Activated CD4-positive, alpha-beta T cell treated with anti-CD3 and anti-CD28 coated beads, Interleukin-2, amount 10 ng/mL, durations not matched to agents 7 days and 5 days (primary cell): ENCODE data around the gene CEP128. TPM values are rescaled to one million over a fixed set of nuclear protein-coding genes. Genes with fewer than 3 reads are reported as not detected.
"Not testable (repeated sequence)": the region's sequence is repeated elsewhere in the genome, so short reads cannot be mapped to it uniquely, and the experiment has no call there.

Experiments used
- CTCF ChIA-PET: fragments of 350-600 bp; sonication (Branson Sonifier 250); formaldehyde crosslinking; loops from one replicate; lab custom pipeline; 2021; ENCODE audit warnings: antibody characterized with exemption; lab: Charles Lee
- POLR2A ChIA-PET: fragments of 350-600 bp; sonication (Branson Sonifier 250); formaldehyde crosslinking; loops from one replicate; lab custom pipeline; 2021; ENCODE audit warnings: antibody characterized with exemption; lab: Charles Lee
- DNase-seq: peaks from one replicate; pipeline ENCODE4 v3.0.0-alpha.2; 2020
- H3K27ac Mint-ChIP-seq: one replicate; pipeline ENCODE4 v1.8.0; 2021; ENCODE audit warnings: mild to moderate bottlenecking, moderate library complexity, mixed read lengths
- H3K27me3 Mint-ChIP-seq: one replicate; pipeline ENCODE4 v1.8.0; 2021; ENCODE audit warnings: mixed read lengths
- H3K36me3 Mint-ChIP-seq: one replicate; pipeline ENCODE4 v1.8.0; 2021; ENCODE audit warnings: low read depth, mixed read lengths
- H3K4me1 Mint-ChIP-seq: one replicate; pipeline ENCODE4 v1.8.0; 2021; ENCODE audit warnings: mixed read lengths
- H3K4me3 Mint-ChIP-seq: one replicate; pipeline ENCODE4 v1.8.0; 2021; ENCODE audit warnings: mild to moderate bottlenecking, moderate library complexity, mixed read lengths
- H3K9me3 Mint-ChIP-seq: one replicate; pipeline ENCODE4 v1.8.0; 2021; ENCODE audit warnings: mixed read lengths
- total RNA-seq, 2 experiments: library from RNA; stranded (reverse); gene quantifications; one replicate each; pipeline ENCODE4 v1.2.3, GENCODE V29; 2021

Gene CEP128
- total RNA-seq, 2 experiments from 2014 or later = 27.4 to 35.8 TPM

GRCh38 chr14:80926397-80927082, 15.0 kb downstream of the CEP128 start:
- no peaks in the 10 kb centered on the region for H3K27me3 Mint-ChIP-seq
- DNase-seq = no peak
- no peak overlapping the region for H3K4me3 Mint-ChIP-seq
- H3K27ac Mint-ChIP-seq = no peak overlapping the region
- peaks cover 25% of the 10 kb centered on the region for H3K9me3 Mint-ChIP-seq
- ChIA-PET POLR2A (no interaction called here), CTCF (interaction anchor here (0.9 to 1.0 kb wide), 2 partner anchors 8 to 52 kb away, joined by 3 read pairs; no protein-coding TSS in a partner anchor)
- H3K4me1 Mint-ChIP-seq = peaks cover 55% of the 10 kb centered on the region
- peaks cover 68% of the 10 kb centered on the region for H3K36me3 Mint-ChIP-seq

DNA sequence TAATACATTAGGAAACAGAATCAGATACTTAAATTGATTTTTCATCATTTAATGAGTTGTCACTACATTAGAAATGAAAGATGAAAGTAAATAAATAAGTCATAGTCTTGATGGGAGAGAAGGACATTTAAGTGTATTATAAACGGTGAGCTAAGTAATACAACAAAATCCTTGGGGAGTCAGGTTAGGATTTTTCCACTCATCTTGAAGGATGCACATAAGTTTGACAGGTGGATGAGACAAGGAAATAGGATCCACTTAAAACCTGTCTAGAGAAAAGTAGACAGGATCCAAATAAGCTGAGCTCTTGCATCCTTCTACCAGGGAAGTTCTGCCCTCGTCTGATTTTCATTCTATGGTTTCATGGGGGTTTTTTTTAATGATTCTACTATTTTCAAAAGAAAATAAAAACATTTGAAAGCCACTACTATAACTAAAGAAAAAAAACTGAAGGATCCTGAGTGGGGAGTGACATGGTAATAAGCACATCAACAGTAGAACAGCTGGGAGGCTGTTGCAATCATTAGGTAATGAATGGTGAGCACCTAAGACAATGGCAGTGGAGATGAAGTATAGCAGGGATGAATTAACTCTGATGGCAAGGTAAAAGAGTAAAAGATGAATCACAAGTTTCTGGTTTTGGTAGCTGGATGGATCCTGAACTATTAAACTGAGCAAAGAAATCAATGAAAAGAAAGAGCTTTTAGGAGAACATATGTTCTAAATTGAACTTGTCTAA, 17.0 kb downstream of the CEP128 start:
- Mint-ChIP-seq H3K27ac (no peak overlapping the region), H3K36me3 (peaks cover 58% of the 10 kb centered on the region), H3K27me3 (no peaks in the 10 kb centered on the region), H3K4me1 (peaks cover 35% of the 10 kb centered on the region), H3K9me3 (peaks cover 25% of the 10 kb centered on the region), H3K4me3 (no peak overlapping the region)
- DNase-seq = no peak
- ChIA-PET POLR2A (no interaction called here), CTCF (interaction anchor here (0.6 to 1.6 kb wide), 3 partner anchors 9 to 246 kb away, joined by 3 to 6 read pairs (median 3); no protein-coding TSS in a partner anchor)

- POLR2A ChIA-PET = no interaction called here
- Mint-ChIP-seq H3K4me1 (peaks cover 28% of the 10 kb centered on the region), H3K27ac (no peak overlapping the region), H3K9me3 (peaks cover 17% of the 10 kb centered on the region), H3K36me3 (peaks cover 47% of the 10 kb centered on the region), H3K27me3 (no peaks in the 10 kb centered on the region), H3K4me3 (no peak overlapping the region)
- CTCF ChIA-PET = interaction anchor here (1.0 kb wide), 1 partner anchor 247 kb away, joined by 3 read pairs; no protein-coding TSS in a partner anchor
- no peak for DNase-seq
These were observed 18.2 kb downstream of the CEP128 start for GRCh38 chr14:80923368-80923767.

DNA sequence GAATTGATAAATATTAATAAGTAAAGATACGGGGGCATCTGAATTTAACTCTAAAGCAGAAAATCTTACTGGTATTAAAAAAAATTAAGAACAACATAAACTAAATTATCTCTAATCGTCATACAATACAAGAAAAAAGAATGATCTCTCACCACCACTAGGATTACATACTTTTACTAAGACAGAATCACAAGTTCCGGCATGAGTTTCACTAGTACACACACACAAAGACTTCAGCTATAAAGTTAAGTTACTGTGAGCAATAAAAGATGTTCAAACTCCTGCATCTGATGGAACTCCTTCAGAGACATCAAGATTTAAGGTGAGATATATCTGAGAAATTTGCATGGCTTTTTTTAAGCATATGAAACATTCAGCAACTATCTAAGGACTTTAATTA, 21.9 kb downstream of the CEP128 start:
- no peak overlapping the region for H3K4me3 Mint-ChIP-seq
- ChIA-PET POLR2A (no interaction called here), CTCF (no interaction called here)
- H3K27me3 Mint-ChIP-seq = no peaks in the 10 kb centered on the region
- H3K36me3 Mint-ChIP-seq = peaks cover 35% of the 10 kb centered on the region
- H3K9me3 Mint-ChIP-seq = no peaks in the 10 kb centered on the region
- H3K4me1 Mint-ChIP-seq = peaks cover 5% of the 10 kb centered on the region
- no peak for DNase-seq
- H3K27ac Mint-ChIP-seq = no peak overlapping the region

DNA sequence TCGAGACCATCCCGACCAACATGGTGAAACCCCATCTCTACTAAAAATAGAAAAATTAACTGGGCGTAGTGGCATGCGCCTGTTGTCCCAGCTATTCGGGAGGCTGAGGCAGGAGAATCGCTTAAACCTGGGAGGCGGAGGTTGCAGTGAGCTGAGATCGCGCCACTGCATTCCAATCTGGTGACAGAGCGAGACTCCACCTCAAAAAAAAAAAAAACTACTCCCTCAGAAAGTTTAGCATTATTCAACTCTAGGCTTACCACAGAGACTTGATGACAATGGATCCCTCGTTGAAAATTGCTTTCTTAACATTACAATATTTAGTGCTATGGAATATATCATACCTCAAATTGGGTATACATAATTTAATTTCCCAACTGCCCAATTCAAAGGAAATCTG, 29.5 kb downstream of the CEP128 start:
- H3K4me3 Mint-ChIP-seq, POLR2A ChIA-PET, H3K27me3 Mint-ChIP-seq, H3K27ac Mint-ChIP-seq, DNase-seq, H3K9me3 Mint-ChIP-seq, H3K4me1 Mint-ChIP-seq: not testable (repeated sequence)
- peaks cover 31% of the 10 kb centered on the region for H3K36me3 Mint-ChIP-seq
- CTCF ChIA-PET = interaction anchor here (0.6 to 1.2 kb wide), 2 partner anchors 13 to 189 kb away, joined by 3 read pairs; no protein-coding TSS in a partner anchor

GRCh38 chr14:80906946-80907345, 34.6 kb downstream of the CEP128 start:
- DNase-seq = no peak
- Mint-ChIP-seq H3K4me3 (no peak overlapping the region), H3K9me3 (no peaks in the 10 kb centered on the region), H3K36me3 (peaks cover 28% of the 10 kb centered on the region), H3K27ac (no peak overlapping the region), H3K27me3 (no peaks in the 10 kb centered on the region), H3K4me1 (peaks cover 8% of the 10 kb centered on the region)
- CTCF ChIA-PET = no interaction called here
- POLR2A ChIA-PET = no interaction called here

GRCh38 chr14:80906336-80906735, 35.2 kb downstream of the CEP128 start:
- Mint-ChIP-seq H3K4me1 (peaks cover 8% of the 10 kb centered on the region), H3K4me3 (no peak overlapping the region), H3K27ac (no peak overlapping the region), H3K36me3 (peaks cover 34% of the 10 kb centered on the region), H3K27me3 (no peaks in the 10 kb centered on the region), H3K9me3 (peaks cover 4% of the 10 kb centered on the region)
- no peak for DNase-seq
- POLR2A ChIA-PET = no interaction called here
- CTCF ChIA-PET = no interaction called here

DNA sequence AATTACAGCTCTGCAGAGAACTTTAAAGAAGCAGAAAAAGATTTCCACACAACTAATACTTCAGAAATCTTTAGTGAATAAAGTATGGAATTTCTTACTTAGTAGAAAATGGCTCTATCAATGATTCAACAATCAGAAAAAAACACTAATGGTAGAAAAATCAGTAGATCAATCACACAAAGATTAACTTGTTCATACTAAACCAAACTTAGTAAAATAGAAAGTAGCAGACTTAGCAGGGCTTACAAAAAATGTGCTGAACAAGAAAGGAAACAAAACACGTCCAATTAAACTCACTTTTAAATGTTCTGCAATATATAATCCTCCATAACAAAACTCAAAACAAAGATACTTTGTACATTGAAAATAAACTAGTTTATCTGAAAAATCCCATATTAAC, 38.9 kb downstream of the CEP128 start:
- ChIA-PET CTCF (no interaction called here), POLR2A (no interaction called here)
- Mint-ChIP-seq H3K36me3 (peaks cover 42% of the 10 kb centered on the region), H3K27ac (no peak overlapping the region), H3K4me1 (peaks cover 8% of the 10 kb centered on the region), H3K27me3 (no peaks in the 10 kb centered on the region), H3K9me3 (peaks cover 4% of the 10 kb centered on the region), H3K4me3 (no peak overlapping the region)
- DNase-seq = no peak

DNA sequence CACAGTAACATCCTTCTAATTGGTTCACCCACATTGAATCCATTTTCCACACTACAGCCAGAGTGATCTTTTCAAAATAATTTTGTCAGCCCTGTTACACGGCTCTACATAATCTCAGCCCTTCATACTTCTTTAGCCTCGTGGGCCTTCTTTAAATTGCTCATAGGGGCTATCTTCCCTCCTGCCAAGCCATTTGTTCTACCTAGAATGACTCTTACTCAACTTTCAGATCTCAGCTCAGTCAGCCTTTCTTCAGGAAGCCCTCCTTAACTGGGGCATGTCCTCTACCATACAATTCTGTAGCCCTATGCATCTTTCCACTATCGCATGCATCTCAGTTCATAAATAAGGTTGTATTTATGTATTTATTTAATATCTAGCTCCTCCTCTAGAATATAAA, 39.7 kb downstream of the CEP128 start:
- POLR2A ChIA-PET = no interaction called here

DNA sequence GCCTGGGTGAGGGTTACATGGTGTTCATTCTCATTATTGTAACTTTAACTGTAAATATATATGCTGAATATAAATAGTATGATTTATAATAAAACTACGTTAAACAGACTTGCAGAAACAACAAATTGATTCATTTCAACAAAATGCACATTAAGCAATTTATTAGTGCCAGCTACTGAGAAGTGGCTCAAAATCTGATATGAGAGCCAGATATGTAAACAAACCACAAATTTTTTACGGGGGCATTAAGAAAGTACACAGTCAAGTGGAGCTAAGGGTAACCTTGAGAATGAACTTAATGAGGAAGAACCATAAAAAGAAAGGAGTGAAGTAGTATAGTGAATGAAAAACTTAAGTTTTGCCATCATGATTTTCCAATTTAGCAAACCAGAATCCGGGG, 40.3 kb downstream of the CEP128 start:
- H3K27me3 Mint-ChIP-seq = no peaks in the 10 kb centered on the region
- no peak for DNase-seq
- H3K36me3 Mint-ChIP-seq = peaks cover 43% of the 10 kb centered on the region
- ChIA-PET CTCF (no interaction called here), POLR2A (no interaction called here)
- peaks cover 4% of the 10 kb centered on the region for H3K9me3 Mint-ChIP-seq
- no peak overlapping the region for H3K4me3 Mint-ChIP-seq
- no peak overlapping the region for H3K27ac Mint-ChIP-seq
- H3K4me1 Mint-ChIP-seq = peaks cover 8% of the 10 kb centered on the region

More for the DNA sequence above, 39.7 kb downstream of the CEP128 start:
- DNase-seq = no peak
- H3K4me1 Mint-ChIP-seq = peaks cover 8% of the 10 kb centered on the region
- H3K36me3 Mint-ChIP-seq = peaks cover 47% of the 10 kb centered on the region
- no peaks in the 10 kb centered on the region for H3K27me3 Mint-ChIP-seq
- H3K4me3 Mint-ChIP-seq = no peak overlapping the region
- no peak overlapping the region for H3K27ac Mint-ChIP-seq
- peaks cover 4% of the 10 kb centered on the region for H3K9me3 Mint-ChIP-seq
- CTCF ChIA-PET = no interaction called here

DNA sequence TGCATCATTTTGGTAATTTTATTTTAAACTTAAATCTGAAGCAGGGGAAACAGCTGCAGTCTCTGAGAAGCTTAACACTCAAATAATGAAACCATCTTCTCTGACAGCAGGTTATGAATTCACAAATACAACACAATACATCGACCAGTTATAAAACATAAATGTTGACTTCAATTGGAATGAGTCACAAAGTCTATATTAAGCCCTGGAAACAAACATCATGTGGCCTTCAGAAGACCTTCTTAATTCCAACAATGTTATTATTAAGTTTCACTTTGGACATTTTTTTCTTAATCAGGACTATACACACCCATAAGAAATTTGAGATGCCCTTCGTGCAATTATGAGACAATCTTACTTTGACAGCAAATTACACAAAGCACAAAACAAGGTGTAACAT, 68.9 kb downstream of the CEP128 start:
- ChIA-PET POLR2A (no interaction called here), CTCF (no interaction called here)
- H3K27ac Mint-ChIP-seq = no peak overlapping the region
- no peaks in the 10 kb centered on the region for H3K27me3 Mint-ChIP-seq
- H3K9me3 Mint-ChIP-seq = peaks cover 27% of the 10 kb centered on the region
- peaks cover 37% of the 10 kb centered on the region for H3K36me3 Mint-ChIP-seq
- H3K4me1 Mint-ChIP-seq = no peaks in the 10 kb centered on the region
- DNase-seq = no peak
- H3K4me3 Mint-ChIP-seq = no peak overlapping the region

- CTCF ChIA-PET = no interaction called here
These were observed 73.3 kb downstream of the CEP128 start for GRCh38 chr14:80868260-80868659.

GRCh38 chr14:80867798-80868197, 73.7 kb downstream of the CEP128 start:
- Mint-ChIP-seq H3K27ac (no peak overlapping the region), H3K27me3 (no peaks in the 10 kb centered on the region), H3K9me3 (peaks cover 28% of the 10 kb centered on the region), H3K4me1 (no peaks in the 10 kb centered on the region), H3K4me3 (no peak overlapping the region), H3K36me3 (peaks cover 26% of the 10 kb centered on the region)
- DNase-seq = no peak
- CTCF ChIA-PET = no interaction called here
- POLR2A ChIA-PET = no interaction called here

More at GRCh38 chr14:80868260-80868659, 73.3 kb downstream of the CEP128 start:
- DNase-seq = no peak
- peaks cover 28% of the 10 kb centered on the region for H3K9me3 Mint-ChIP-seq
- H3K4me3 Mint-ChIP-seq = no peak overlapping the region
- POLR2A ChIA-PET = no interaction called here
- no peaks in the 10 kb centered on the region for H3K27me3 Mint-ChIP-seq
- H3K4me1 Mint-ChIP-seq = no peaks in the 10 kb centered on the region
- H3K36me3 Mint-ChIP-seq = peaks cover 26% of the 10 kb centered on the region
- H3K27ac Mint-ChIP-seq = no peak overlapping the region
